Neutrophil (primary cell): Measurements from ENCODE around the gene AASDH.

Experiments used
- H3K27ac ChIP-seq: fragments of 200-600 bp; sonication (generic); 2 replicates; pipeline ENCODE4 v1.5.1; 2016; ENCODE audit warnings: mild to moderate bottlenecking, moderate library complexity
- H3K27me3 ChIP-seq: fragments of 200-600 bp; sonication (generic); 2 replicates; pipeline ENCODE4 v1.6.0; 2016; ENCODE audit warnings: mild to moderate bottlenecking
- H3K36me3 ChIP-seq: fragments of 200-600 bp; sonication (generic); 2 replicates; pipeline ENCODE4 v1.5.1; 2017
- H3K4me1 ChIP-seq, 2 experiments: fragments of 200-600 bp in 1 of 2; sonication (generic) in 1 of 2; 1 replicate in 1 of 2; 2 replicates in 1 of 2; pipeline versions ENCODE4 v1.5.1 to v1.6.1; 2013 to 2016; ENCODE audit warnings: low read depth in 1 of 2, low read length in 1 of 2, mild to moderate bottlenecking in 1 of 2, moderate library complexity in 1 of 2; ENCODE audit not compliant: control insufficient read depth in 1 of 2, insufficient read depth in 1 of 2
- H3K4me3 ChIP-seq, 2 experiments: fragments of 200-600 bp in 1 of 2; sonication (generic) in 1 of 2; 1 replicate in 1 of 2; 2 replicates in 1 of 2; pipeline ENCODE4 v1.5.1; 2013 to 2016; ENCODE audit warnings: low read depth in 1 of 2, low read length in 1 of 2, mild to moderate bottlenecking in 1 of 2, moderate library complexity in 1 of 2
- H3K9me3 ChIP-seq: fragments of 200-600 bp; sonication (generic); 2 replicates; pipeline ENCODE4 v1.5.1; 2016
- TF ChIP-seq, protein P1 (sequence below): fragments of 200-600 bp; sonication (generic); IDR thresholded peaks from 2 replicates; pipeline ENCODE4 v1.5.1; 2016; ENCODE audit warnings: antibody characterized with exemption

The AASDH gene

GRCh38 chr4:56321251-56321650, 66.0 kb downstream of the AASDH start:
- Histone ChIP-seq H3K27me3 (no peaks in the 10 kb centered on the region), H3K4me3 (no peak overlapping the region), H3K4me1 (no peaks in the 10 kb centered on the region), H3K27ac (no peak overlapping the region), H3K9me3 (no peaks in the 10 kb centered on the region), H3K36me3 (no peaks in the 10 kb centered on the region)
- TF ChIP-seq, protein P1, sequence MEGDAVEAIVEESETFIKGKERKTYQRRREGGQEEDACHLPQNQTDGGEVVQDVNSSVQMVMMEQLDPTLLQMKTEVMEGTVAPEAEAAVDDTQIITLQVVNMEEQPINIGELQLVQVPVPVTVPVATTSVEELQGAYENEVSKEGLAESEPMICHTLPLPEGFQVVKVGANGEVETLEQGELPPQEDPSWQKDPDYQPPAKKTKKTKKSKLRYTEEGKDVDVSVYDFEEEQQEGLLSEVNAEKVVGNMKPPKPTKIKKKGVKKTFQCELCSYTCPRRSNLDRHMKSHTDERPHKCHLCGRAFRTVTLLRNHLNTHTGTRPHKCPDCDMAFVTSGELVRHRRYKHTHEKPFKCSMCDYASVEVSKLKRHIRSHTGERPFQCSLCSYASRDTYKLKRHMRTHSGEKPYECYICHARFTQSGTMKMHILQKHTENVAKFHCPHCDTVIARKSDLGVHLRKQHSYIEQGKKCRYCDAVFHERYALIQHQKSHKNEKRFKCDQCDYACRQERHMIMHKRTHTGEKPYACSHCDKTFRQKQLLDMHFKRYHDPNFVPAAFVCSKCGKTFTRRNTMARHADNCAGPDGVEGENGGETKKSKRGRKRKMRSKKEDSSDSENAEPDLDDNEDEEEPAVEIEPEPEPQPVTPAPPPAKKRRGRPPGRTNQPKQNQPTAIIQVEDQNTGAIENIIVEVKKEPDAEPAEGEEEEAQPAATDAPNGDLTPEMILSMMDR = no peak

GRCh38 chr4:56320293-56320692, 67.0 kb downstream of the AASDH start:
- no peak overlapping the region for H3K27ac ChIP-seq
- no peaks in the 10 kb centered on the region for H3K4me1 ChIP-seq
- no peaks in the 10 kb centered on the region for H3K36me3 ChIP-seq

DNA sequence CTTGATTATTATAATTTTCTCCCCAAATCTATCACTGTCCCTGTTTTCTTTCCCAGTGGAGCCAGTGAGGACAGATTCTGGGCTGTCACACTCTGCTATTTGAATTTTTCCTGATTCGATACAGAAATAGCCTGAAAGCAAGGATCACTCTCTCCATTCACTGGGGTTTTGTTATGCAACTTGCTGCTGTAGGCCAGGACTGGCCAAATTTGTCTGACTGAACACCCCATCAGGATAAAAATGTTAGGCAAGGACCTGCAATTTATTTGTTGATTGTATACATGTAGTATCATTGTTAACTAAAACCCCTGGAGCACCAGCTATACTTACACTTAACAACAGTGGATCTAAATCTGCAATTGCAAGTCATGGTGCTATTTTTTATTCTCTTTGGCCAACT, 68.7 kb downstream of the AASDH start:
- Histone ChIP-seq H3K27ac (no peak overlapping the region), H3K4me3 (no peak overlapping the region), H3K27me3 (no peaks in the 10 kb centered on the region), H3K9me3 (no peaks in the 10 kb centered on the region), H3K4me1 (no peaks in the 10 kb centered on the region), H3K36me3 (no peaks in the 10 kb centered on the region)
- TF ChIP-seq, protein P1 = no peak

More at GRCh38 chr4:56320293-56320692, 67.0 kb downstream of the AASDH start:
- Histone ChIP-seq H3K27me3 (no peaks in the 10 kb centered on the region), H3K4me3 (no peak overlapping the region), H3K9me3 (no peaks in the 10 kb centered on the region)
- TF ChIP-seq, protein P1 = no peak

GRCh38 chr4:56317749-56318148, 69.5 kb downstream of the AASDH start:
- no peaks in the 10 kb centered on the region for H3K9me3 ChIP-seq
- no peaks in the 10 kb centered on the region for H3K36me3 ChIP-seq
- H3K27ac ChIP-seq = no peak overlapping the region
- no peak overlapping the region for H3K4me3 ChIP-seq
- TF ChIP-seq, protein P1 = no peak
- H3K27me3 ChIP-seq = no peaks in the 10 kb centered on the region
- no peaks in the 10 kb centered on the region for H3K4me1 ChIP-seq

- Histone ChIP-seq H3K9me3 (no peaks in the 10 kb centered on the region), H3K36me3 (no peaks in the 10 kb centered on the region), H3K27me3 (no peaks in the 10 kb centered on the region), H3K27ac (no peak overlapping the region), H3K4me3 (no peak overlapping the region), H3K4me1 (no peaks in the 10 kb centered on the region)
- TF ChIP-seq, protein P1 = no peak
Observed at GRCh38 chr4:56316011-56316650, 71.2 kb downstream of the AASDH start.
